Left hindlimb (tissue), 1 donor: ENCODE measurements around the gene THBS2.

Experiments
- DNase-seq: peaks from one replicate; pipeline ENCODE4 v3.0.0-alpha.2; 2018

Gene THBS2

GRCh38 chr6:169177516-169178166 is 76.0 kb downstream of the THBS2 start:
- DNase-seq: peak; percentile 47

DNA sequence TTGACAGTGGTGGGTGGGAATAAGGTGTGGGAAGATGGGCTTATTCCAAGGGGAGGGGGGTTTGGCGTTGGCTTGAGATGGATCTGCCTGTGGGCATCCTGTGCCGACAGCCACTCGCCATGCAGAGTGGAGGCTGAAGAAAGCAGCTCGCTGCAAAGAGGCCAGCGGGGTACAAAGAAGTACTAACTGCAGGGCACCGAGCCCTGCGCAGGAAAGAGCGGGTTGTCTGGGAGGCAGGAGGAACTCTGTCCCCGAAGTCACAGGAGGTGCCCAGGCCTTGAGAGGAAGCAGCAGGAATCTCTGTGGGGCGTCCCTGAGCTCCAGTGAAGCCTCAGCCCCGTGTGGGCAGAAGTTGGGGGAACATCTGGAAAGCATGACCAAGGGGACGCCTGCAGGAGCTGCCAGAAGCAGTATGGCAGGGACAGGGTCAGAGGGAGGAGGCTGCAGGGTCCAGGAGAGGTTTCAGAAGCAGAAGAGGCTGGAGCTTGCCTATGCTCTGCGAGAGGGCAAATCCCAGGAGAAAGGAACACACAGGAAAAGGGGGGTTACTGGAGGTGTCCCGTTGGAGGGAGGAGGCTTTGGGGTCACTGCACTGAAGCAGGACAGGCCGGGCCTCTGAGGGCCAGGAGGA is 77.2 kb downstream of the THBS2 start:
- DNase-seq: peak; percentile 20

DNA sequence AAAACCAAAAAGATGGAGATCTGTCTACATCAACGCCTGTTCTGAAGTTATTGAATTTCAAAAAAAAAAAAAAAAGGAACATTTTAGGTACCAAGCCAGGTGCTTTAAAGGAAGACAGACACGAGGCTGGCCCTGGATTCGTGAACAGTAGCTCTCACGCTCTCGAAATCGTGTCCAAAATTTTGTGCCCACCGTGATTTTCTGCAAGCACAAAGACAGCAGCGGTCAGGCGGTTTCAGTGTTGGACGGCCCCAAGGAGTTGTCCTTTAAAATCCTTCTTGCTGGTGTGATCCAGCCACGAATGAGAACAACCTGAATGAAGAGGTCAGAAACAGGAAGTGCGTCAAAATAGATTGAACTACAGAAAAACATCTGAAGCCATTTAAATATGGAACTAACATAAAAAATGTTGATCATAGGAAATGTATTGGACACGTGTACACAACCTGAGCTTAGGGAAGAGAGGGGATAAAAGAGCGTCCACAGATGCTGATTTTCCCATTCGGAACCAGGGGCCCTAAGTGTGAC is 78.2 kb downstream of the THBS2 start:
- DNase-seq: peak; percentile 4

- DNase-seq: peak; percentile 28
These were observed 78.9 kb downstream of the THBS2 start for GRCh38 chr6:169174516-169175359.

DNA sequence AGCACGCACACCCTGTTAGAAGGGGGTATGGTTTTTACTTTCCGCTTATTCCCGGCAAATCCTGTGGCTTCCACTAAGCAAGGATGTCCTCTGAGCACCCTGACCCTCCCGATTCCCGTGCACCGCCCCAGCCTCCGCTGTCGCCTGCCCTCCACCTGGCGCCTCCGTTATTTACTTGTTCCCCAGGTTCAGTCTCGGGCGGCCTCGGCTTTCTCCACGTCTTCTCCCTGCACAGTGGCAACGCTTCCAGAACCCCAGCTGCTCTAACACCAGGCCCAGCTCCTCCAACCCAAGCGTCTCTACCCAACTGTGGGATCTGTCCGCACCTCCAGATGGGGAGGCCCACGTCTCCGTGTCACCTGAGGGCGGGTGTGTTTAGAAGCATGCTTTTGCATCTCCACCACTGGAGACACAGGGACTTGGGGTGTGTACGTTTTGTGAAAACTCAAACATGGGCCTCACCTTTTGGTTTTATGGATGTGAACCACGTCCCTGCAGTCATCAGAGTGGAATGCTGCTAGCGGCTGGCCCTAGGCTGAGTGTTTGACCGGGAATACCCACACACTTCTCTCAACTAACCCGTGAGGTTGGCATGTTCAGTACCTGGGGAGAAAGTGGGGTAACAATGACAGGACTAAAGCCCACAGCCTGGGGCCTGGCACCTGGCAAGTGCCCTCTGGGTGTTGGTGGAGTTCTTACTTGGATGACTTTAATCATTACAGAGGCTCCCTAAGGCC is 79.9 kb downstream of the THBS2 start:
- peak; percentile 29 for DNase-seq

- DNase-seq: no peak
These were observed 80.7 kb downstream of the THBS2 start for GRCh38 chr6:169172946-169173345.

- peak; percentile 67 for DNase-seq
These were observed 81.2 kb downstream of the THBS2 start for GRCh38 chr6:169172456-169172855.

DNA sequence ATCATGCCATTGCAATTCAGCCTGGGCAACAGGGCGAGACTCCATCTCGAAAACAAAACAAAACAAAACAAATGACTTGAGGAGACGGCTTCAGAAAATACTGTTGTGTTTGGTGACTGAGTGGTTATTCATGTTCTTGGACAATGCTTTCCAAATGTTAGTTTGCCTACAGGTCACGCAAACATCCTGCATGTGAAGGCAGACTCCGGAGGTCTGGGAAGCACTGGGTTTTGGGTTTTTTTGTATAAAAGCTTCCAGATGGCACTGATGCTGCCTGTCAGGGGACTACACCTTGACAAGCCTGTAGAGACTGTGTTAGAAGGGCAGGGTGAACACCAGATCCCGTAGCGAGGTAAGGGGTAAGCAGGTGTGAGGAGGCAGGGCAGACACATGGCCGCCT is 81.7 kb downstream of the THBS2 start:
- no peak for DNase-seq

GRCh38 chr6:169171016-169171415 is 82.6 kb downstream of the THBS2 start:
- DNase-seq: peak; percentile 13

- no peak for DNase-seq
These were observed 83.1 kb downstream of the THBS2 start for GRCh38 chr6:169170583-169170955.

DNA sequence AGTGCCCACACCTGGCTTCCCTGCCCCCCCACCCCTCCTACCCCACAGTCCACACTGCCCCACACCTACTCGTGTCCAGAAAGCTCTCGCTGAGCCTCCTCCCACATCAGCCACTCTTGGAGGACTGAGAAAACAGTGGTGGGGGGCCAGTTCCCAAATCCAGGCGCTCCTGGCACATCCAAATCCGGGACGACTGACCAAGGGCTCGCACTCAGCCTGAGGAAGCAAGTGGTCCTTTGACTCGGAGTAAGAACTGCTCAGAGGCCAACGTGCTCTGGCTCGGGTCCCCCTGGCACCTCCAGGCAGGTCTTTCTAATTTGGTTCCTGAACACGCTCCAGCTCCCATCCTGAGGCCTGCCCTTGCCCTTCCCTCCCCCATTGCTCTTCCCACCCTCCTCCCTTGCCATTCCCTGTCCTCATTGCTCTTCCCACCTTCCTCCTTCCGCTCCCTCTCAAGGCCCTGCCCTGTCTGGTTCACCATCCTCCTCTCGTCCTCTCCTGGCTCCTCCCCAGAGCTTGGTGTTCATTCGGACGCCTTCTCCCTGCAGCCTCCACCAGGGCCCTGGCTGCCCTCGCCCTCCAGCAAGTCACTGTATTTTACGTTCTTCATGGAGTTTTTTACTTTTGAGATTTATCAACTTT is 83.6 kb downstream of the THBS2 start:
- DNase-seq: peak; percentile 27

DNA sequence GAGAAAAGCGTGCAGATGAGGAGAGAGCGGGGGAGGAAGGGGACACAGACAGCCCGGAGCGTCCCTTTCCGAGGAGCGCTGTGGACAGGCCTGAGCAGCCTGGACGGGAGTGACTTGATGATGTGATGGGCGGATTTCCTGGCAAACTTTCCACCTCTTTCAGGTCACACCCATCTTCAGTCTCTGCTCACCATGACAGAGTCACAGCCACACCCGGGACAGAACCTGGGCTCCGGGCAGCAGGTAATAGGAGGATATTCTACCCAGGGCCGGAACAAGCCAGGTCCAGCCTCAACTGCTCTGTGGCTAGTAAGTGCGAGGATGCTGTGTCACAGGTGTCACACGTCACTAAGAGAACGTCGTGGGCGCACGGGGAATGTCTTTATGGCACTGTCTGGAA is 84.3 kb downstream of the THBS2 start:
- no peak for DNase-seq

DNA sequence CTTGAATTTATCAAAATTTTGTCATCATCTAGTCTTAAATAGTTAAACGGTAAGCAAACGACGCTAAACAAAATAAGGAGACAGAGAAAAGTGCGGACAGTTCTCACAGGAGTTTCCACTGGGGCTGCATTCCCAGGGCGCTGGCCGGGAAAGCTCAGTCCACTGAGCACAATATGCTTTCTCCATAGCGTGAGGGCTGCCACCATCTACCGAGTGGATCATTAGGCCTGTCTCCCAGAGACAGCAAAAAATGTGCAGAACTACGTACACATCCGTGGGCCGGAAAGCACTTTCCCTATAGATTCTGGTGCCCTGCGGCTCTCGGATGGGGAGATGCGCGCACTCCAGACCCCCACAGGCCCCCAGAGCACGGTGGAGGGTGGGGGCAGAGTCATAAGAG is 84.9 kb downstream of the THBS2 start:
- no peak for DNase-seq

DNA sequence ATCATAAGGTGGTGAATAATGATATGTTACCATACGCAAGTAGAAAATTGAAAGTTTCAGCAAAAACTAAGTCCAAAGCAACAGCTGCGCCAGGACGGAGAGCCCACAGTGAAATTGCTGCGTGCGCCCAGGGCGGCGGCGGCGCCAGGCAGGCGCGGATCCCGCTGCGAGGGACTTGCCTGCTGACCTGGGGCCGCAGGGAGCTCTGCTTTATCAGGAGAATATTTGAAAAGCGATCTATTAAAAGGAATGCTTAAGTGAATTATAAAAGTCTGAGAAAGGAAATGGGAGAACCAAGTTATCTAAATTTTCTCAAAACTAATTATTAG is 85.4 kb downstream of the THBS2 start:
- DNase-seq: no peak

GRCh38 chr6:169167581-169168301 is 85.9 kb downstream of the THBS2 start:
- no peak for DNase-seq

DNA sequence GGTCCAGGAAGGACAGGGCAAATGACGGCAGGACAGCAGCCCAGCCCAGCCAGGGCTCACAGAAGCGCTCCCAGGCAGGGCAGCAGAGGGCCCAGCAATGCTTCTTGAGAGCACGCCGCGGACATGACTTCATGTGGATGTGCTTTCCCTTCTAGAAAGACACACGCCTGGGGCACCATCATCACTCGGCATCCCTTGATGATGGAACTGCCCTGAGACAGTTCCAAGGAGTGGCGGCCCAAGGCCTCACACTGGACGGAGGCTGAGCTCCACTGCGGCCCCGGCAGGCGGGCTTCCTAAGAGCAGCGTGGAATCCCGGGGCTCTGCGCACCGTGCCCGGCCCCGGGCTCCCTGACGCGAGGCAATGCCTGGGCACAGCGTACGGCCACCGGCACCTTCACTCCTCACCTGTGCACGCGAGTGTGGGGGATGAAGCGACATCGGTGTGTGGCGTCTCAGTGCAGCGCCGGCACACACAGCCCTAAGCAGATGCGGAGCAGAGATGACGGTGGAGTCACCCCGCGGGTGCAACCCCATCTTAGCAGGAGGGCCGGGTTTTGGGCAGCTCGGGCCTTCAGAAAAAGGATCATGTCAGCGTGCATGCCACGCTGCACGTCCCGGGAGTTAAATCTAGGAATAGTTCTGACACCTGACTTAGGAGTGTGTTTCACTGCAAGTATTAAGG is 86.6 kb downstream of the THBS2 start:
- no peak for DNase-seq
